ENCODE results near the gene SEMA7A.
A peak's percentile ranks its signal among the peaks of the same experiment; 100 is the strongest.

Gene SEMA7A

GRCh38 chr15:74451322-74451721 lies 17.6 kb upstream of the SEMA7A start:
- no peak for DNase-seq

- DNase-seq: no peak
Observed at GRCh38 chr15:74449643-74450205, 16.0 kb upstream of the SEMA7A start.

GRCh38 chr15:74449095-74449494 lies 15.3 kb upstream of the SEMA7A start:
- no peak for DNase-seq

- no peak for DNase-seq
Observed at GRCh38 chr15:74445816-74446763, 12.3 kb upstream of the SEMA7A start.

GRCh38 chr15:74444106-74445062 lies 10.6 kb upstream of the SEMA7A start:
- no peak for DNase-seq

GRCh38 chr15:74443100-74443909 lies 9.5 kb upstream of the SEMA7A start:
- no peak for DNase-seq

- no peak for DNase-seq
Observed at GRCh38 chr15:74442604-74443003, 8.8 kb upstream of the SEMA7A start.

GRCh38 chr15:74442063-74442462 lies 8.3 kb upstream of the SEMA7A start:
- DNase-seq: no peak

GRCh38 chr15:74441248-74441941 lies 7.6 kb upstream of the SEMA7A start:
- DNase-seq: no peak

GRCh38 chr15:74438721-74439316 lies 5.1 kb upstream of the SEMA7A start:
- peak; percentile 77 to 81 for DNase-seq

GRCh38 chr15:74438206-74438605 lies 4.4 kb upstream of the SEMA7A start:
- DNase-seq: no peak

GRCh38 chr15:74434263-74435136 lies 742 bp upstream of the SEMA7A start:
- DNase-seq: no peak

- DNase-seq: no peak
Observed at GRCh38 chr15:74432968-74433591, 678 bp downstream of the SEMA7A start.

- no peak for DNase-seq
Observed at GRCh38 chr15:74432271-74432967, 1.3 kb downstream of the SEMA7A start.

GRCh38 chr15:74431645-74432044 lies 2.1 kb downstream of the SEMA7A start:
- peak in 1 of 2 donors; percentile 13 for DNase-seq

GRCh38 chr15:74431116-74431515 lies 2.6 kb downstream of the SEMA7A start:
- DNase-seq: no peak

GRCh38 chr15:74430510-74430951 lies 3.2 kb downstream of the SEMA7A start:
- no peak for DNase-seq

GRCh38 chr15:74429781-74430400 lies 3.9 kb downstream of the SEMA7A start:
- no peak for DNase-seq
